Calu3 (cell line): ENCODE measurements around the gene KRTAP4-8. TPM values are rescaled to one million over a fixed set of nuclear protein-coding genes. Genes with fewer than 3 reads are reported as not detected.

Experiments used
- BruUV-seq: library from RNA; stranded (reverse); fragments of 400-500 nt; replicated peaks from 2 replicates; lab custom pipeline; 2021; lab: Mats Ljungman, UMichigan
- CTCF ChIA-PET: fragments of 300-600 bp; sonication (Branson Sonifier 250); formaldehyde crosslinking; loops from one replicate; lab custom pipeline; 2022; ENCODE audit warnings: antibody characterized with exemption; lab: Charles Lee
- DNase-seq: peaks from one replicate; pipeline ENCODE4 v3.0.0; 2022
- H3K27ac Mint-ChIP-seq: one replicate; pipeline ENCODE4 v1.8.0; 2022; ENCODE audit warnings: mixed read lengths; ENCODE audit not compliant: unreplicated experiment
- H3K27me3 Mint-ChIP-seq: one replicate; pipeline ENCODE4 v1.8.0; 2022; ENCODE audit warnings: mixed read lengths; ENCODE audit not compliant: unreplicated experiment
- H3K36me3 Mint-ChIP-seq: one replicate; pipeline ENCODE4 v1.8.0; 2022; ENCODE audit warnings: mild to moderate bottlenecking, moderate library complexity, mixed read lengths; ENCODE audit not compliant: insufficient read depth, unreplicated experiment
- H3K4me1 Mint-ChIP-seq: one replicate; pipeline ENCODE4 v1.8.0; 2022; ENCODE audit warnings: mild to moderate bottlenecking, low read depth, mixed read lengths; ENCODE audit not compliant: unreplicated experiment
- H3K4me3 Mint-ChIP-seq: one replicate; pipeline ENCODE4 v1.8.0; 2022; ENCODE audit warnings: mild to moderate bottlenecking, low read depth, moderate library complexity, mixed read lengths; ENCODE audit not compliant: unreplicated experiment
- H3K9me3 Mint-ChIP-seq: one replicate; pipeline ENCODE4 v1.8.0; 2022; ENCODE audit warnings: low read depth, mixed read lengths; ENCODE audit not compliant: unreplicated experiment
- intact Hi-C: fragments of 100-400 bp; cut with micrococcal nuclease; formaldehyde crosslinking; loops from one replicate; pipeline ENCODE4 v1.10.0; 2022; ENCODE audit not compliant: unreplicated experiment
- total RNA-seq: library from RNA; stranded (reverse); gene quantifications from 2 replicates; pipeline ENCODE4 v1.2.3, GENCODE V29; 2022
- TF ChIP-seq, protein P1 (sequence below): fragments of 200-600 bp; IDR thresholded peaks from one replicate; pipeline ENCODE4 v1.8.0; 2022; ENCODE audit warnings: antibody characterized with exemption; ENCODE audit not compliant: unreplicated experiment

KRTAP4-8 gene
- total RNA-seq, 1 experiment from 2014 or later: not detected

DNA sequence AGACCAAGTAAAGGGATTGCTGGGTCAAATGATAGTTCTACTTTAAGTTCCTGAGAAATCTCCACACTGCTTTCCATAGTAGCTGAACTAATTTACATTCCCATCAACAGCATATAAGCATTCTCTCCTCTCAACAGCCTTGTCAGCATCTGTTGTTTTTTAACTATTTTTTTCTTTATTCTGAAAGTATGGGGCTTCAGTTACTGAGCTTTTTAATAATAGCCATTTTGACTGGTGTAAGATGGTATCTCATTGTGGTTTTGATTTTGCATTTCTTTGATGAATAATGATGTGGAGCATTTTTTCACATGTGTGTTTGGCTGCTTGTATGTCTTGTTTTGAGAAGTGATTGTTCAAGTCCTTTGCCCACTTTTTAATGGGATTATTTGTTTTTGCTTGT is 45.4 kb downstream of the KRTAP4-8 start:
- TF ChIP-seq, protein P1, sequence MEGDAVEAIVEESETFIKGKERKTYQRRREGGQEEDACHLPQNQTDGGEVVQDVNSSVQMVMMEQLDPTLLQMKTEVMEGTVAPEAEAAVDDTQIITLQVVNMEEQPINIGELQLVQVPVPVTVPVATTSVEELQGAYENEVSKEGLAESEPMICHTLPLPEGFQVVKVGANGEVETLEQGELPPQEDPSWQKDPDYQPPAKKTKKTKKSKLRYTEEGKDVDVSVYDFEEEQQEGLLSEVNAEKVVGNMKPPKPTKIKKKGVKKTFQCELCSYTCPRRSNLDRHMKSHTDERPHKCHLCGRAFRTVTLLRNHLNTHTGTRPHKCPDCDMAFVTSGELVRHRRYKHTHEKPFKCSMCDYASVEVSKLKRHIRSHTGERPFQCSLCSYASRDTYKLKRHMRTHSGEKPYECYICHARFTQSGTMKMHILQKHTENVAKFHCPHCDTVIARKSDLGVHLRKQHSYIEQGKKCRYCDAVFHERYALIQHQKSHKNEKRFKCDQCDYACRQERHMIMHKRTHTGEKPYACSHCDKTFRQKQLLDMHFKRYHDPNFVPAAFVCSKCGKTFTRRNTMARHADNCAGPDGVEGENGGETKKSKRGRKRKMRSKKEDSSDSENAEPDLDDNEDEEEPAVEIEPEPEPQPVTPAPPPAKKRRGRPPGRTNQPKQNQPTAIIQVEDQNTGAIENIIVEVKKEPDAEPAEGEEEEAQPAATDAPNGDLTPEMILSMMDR: no peak
- no TSS peak for BruUV-seq
- CTCF ChIA-PET: interaction anchor here (0.9 kb wide), 1 partner anchor 10 kb away, joined by 4 read pairs; no protein-coding TSS in a partner anchor
- DNase-seq: no peak
- Mint-ChIP-seq H3K27ac (no peak overlapping the region), H3K36me3 (no peaks in the 10 kb centered on the region), H3K27me3 (no peaks in the 10 kb centered on the region), H3K4me3 (no peak overlapping the region), H3K9me3 (peaks cover 2% of the 10 kb centered on the region), H3K4me1 (peaks cover 26% of the 10 kb centered on the region)
- intact Hi-C loops: no loop called here

GRCh38 chr17:41049110-41049509 is 48.8 kb downstream of the KRTAP4-8 start:
- H3K36me3 Mint-ChIP-seq: no peaks in the 10 kb centered on the region
- BruUV-seq: no TSS peak
- no peak overlapping the region for H3K27ac Mint-ChIP-seq
- H3K4me3 Mint-ChIP-seq: no peak overlapping the region
- peaks cover 27% of the 10 kb centered on the region for H3K4me1 Mint-ChIP-seq
- H3K9me3 Mint-ChIP-seq: peaks cover 3% of the 10 kb centered on the region
- no peak for DNase-seq
- intact Hi-C loops: no loop called here
- TF ChIP-seq, protein P1: no peak
- no peaks in the 10 kb centered on the region for H3K27me3 Mint-ChIP-seq
- CTCF ChIA-PET: interaction anchor here (1.0 kb wide), 1 partner anchor 15 kb away, joined by 3 read pairs; no protein-coding TSS in a partner anchor

DNA sequence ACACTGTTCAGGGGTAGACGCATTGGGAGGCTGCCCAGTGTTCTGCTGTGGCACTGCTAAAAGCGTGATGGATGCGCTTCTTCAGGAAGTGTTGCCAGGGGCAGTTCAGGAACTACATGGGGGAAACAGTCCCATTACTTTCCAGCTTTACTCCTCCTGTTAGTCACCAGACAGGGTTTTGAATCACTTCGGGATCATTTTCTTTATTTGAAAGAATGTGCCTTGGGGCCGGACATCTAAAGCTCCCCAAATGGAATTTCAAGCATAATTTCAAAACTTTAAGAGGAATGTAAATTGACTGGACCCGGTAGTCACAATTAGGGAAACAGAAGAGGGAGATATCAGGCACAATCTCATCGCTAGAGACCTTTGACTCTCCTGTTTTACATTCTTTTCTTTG is 49.5 kb downstream of the KRTAP4-8 start:
- BruUV-seq: no TSS peak

More for the DNA sequence above, 49.5 kb downstream of the KRTAP4-8 start:
- H3K27ac Mint-ChIP-seq: no peak overlapping the region
- CTCF ChIA-PET: interaction anchor here (1.0 kb wide), 1 partner anchor 16 kb away, joined by 3 read pairs; no protein-coding TSS in a partner anchor
- H3K4me1 Mint-ChIP-seq: peaks cover 34% of the 10 kb centered on the region
- H3K36me3 Mint-ChIP-seq: no peaks in the 10 kb centered on the region
- TF ChIP-seq, protein P1: no peak
- H3K4me3 Mint-ChIP-seq: no peak overlapping the region
- no peaks in the 10 kb centered on the region for H3K27me3 Mint-ChIP-seq
- DNase-seq: no peak
- intact Hi-C loops: no loop called here
- H3K9me3 Mint-ChIP-seq: peaks cover 6% of the 10 kb centered on the region

Other genes with a start within 250 kb of the KRTAP4-8 start
- gene KRT12, start 230.9 kb downstream of the KRTAP4-8 start, total RNA-seq: 2.4 and 2.7 TPM in 2 replicates
- gene KRT20, start 212.9 kb downstream of the KRTAP4-8 start, total RNA-seq: 0.66 and 1.7 TPM in 2 replicates
- gene KRT23, start 160.5 kb downstream of the KRTAP4-8 start, total RNA-seq: 1,389 and 1,709 TPM in 2 replicates
- gene KRT39, start 131.2 kb downstream of the KRTAP4-8 start, total RNA-seq: 0.44 TPM in 1 of 2 replicates, not detected in the other
- gene KRT40, start 113.8 kb downstream of the KRTAP4-8 start, total RNA-seq: not detected in 2 replicates
- not detected in 2 replicates for gene KRTAP3-3, start 104.0 kb downstream of the KRTAP4-8 start, total RNA-seq
- gene KRTAP3-2, start 98.2 kb downstream of the KRTAP4-8 start, total RNA-seq: not detected in 2 replicates
- gene KRTAP3-1, start 89.0 kb downstream of the KRTAP4-8 start, total RNA-seq: not detected in 2 replicates
- not detected in 2 replicates for gene KRTAP1-5, start 70.9 kb downstream of the KRTAP4-8 start, total RNA-seq
- gene KRTAP1-4, start 67.9 kb downstream of the KRTAP4-8 start, total RNA-seq: not detected in 2 replicates
- not detected in 2 replicates for gene KRTAP1-3, start 63.3 kb downstream of the KRTAP4-8 start, total RNA-seq
- gene KRTAP1-1, start 56.7 kb downstream of the KRTAP4-8 start, total RNA-seq: 10.2 and 15.9 TPM in 2 replicates
- not detected in 2 replicates for gene KRTAP2-1, start 50.8 kb downstream of the KRTAP4-8 start, total RNA-seq
- not detected in 2 replicates for gene KRTAP2-2, start 42.9 kb downstream of the KRTAP4-8 start, total RNA-seq
- gene KRTAP2-3, start 38.0 kb downstream of the KRTAP4-8 start, total RNA-seq: 9.4 and 18.2 TPM in 2 replicates
- gene KRTAP2-4, start 32.3 kb downstream of the KRTAP4-8 start, total RNA-seq: not detected in 2 replicates
- gene KRTAP4-7, start 14.0 kb downstream of the KRTAP4-8 start, total RNA-seq: not detected in 2 replicates
- gene KRTAP4-16, start 4.1 kb upstream of the KRTAP4-8 start, total RNA-seq: not detected in 2 replicates
- not detected in 2 replicates for gene KRTAP4-9, start 7.2 kb upstream of the KRTAP4-8 start, total RNA-seq
- gene KRTAP4-11, start 20.2 kb upstream of the KRTAP4-8 start, total RNA-seq: not detected in 2 replicates
- gene KRTAP4-12, start 26.0 kb upstream of the KRTAP4-8 start, total RNA-seq: not detected in 2 replicates
- gene KRTAP4-6, start 42.4 kb upstream of the KRTAP4-8 start, total RNA-seq: not detected in 2 replicates
- not detected in 2 replicates for gene KRTAP4-5, start 51.7 kb upstream of the KRTAP4-8 start, total RNA-seq
- not detected in 2 replicates for gene KRTAP4-4, start 62.6 kb upstream of the KRTAP4-8 start, total RNA-seq
- not detected in 2 replicates for gene KRTAP4-3, start 70.1 kb upstream of the KRTAP4-8 start, total RNA-seq
- gene KRTAP4-2, start 80.1 kb upstream of the KRTAP4-8 start, total RNA-seq: not detected in 2 replicates
- gene KRTAP4-1, start 86.8 kb upstream of the KRTAP4-8 start, total RNA-seq: not detected in 2 replicates
- not detected in 2 replicates for gene KRTAP9-1, start 91.7 kb upstream of the KRTAP4-8 start, total RNA-seq
- gene KRTAP9-2, start 128.5 kb upstream of the KRTAP4-8 start, total RNA-seq: not detected in 2 replicates
- not detected in 2 replicates for gene KRTAP9-3, start 134.3 kb upstream of the KRTAP4-8 start, total RNA-seq
- gene KRTAP9-8, start 139.9 kb upstream of the KRTAP4-8 start, total RNA-seq: not detected in 2 replicates
- gene KRTAP9-4, start 151.5 kb upstream of the KRTAP4-8 start, total RNA-seq: not detected in 2 replicates
- gene KRTAP9-9, start 157.2 kb upstream of the KRTAP4-8 start, total RNA-seq: not detected in 2 replicates
- not detected in 2 replicates for gene KRTAP9-6, start 167.2 kb upstream of the KRTAP4-8 start, total RNA-seq
- not detected in 2 replicates for gene KRTAP9-7, start 177.6 kb upstream of the KRTAP4-8 start, total RNA-seq
- gene KRTAP29-1, start 204.7 kb upstream of the KRTAP4-8 start, total RNA-seq: not detected in 2 replicates
- gene KRTAP16-1, start 211.2 kb upstream of the KRTAP4-8 start, total RNA-seq: not detected in 2 replicates
- not detected in 2 replicates for gene KRTAP17-1, start 217.6 kb upstream of the KRTAP4-8 start, total RNA-seq